AG09309 (cell line): ENCODE measurements around the gene EPN2.

ENCODE experiments used
- DNase-seq: peaks from one replicate; pipeline ENCODE4 v3.0.0-alpha.2; 2010; ENCODE audit warnings: low read depth
- H3K4me3 ChIP-seq: 2 replicates; pipeline ENCODE4 v1.5.1; 2011; ENCODE audit warnings: mild to moderate bottlenecking, low read depth, low read length, moderate library complexity; ENCODE audit not compliant: control insufficient read depth
- TF ChIP-seq, protein P1 (sequence below): IDR thresholded peaks from 2 replicates; pipeline ENCODE4 v1.5.1; 2011; ENCODE audit warnings: mild to moderate bottlenecking, low read depth, low read length, inconsistent platforms; ENCODE audit not compliant: insufficient read depth, control insufficient read depth; ENCODE audit errors: missing control alignments

The EPN2 gene

DNA sequence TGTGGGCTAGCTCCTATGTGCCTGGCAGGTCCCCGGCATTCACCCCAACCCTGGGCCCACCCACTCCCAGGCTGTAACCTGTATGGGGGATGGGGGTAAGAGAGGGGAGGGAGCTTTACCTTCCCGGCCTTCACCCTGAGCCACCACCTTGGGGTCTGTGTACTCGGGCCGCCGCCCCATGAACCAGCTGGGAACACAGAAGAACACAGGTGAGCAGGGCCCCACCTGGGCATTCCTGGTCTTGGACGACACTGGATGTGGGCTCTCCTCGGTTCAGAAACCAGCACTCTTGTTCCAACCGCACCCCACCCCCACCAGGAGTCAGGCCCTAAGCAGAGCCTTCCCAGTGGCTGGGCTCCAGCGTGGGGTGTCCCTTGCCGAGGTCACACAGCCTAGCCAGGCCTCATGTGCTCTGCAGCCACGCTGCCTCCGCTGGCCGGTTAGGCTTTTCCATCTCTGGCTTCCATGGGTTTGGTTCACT lies 106.5 kb downstream of the EPN2 start:
- no peak overlapping the region for H3K4me3 ChIP-seq
- TF ChIP-seq, protein P1, sequence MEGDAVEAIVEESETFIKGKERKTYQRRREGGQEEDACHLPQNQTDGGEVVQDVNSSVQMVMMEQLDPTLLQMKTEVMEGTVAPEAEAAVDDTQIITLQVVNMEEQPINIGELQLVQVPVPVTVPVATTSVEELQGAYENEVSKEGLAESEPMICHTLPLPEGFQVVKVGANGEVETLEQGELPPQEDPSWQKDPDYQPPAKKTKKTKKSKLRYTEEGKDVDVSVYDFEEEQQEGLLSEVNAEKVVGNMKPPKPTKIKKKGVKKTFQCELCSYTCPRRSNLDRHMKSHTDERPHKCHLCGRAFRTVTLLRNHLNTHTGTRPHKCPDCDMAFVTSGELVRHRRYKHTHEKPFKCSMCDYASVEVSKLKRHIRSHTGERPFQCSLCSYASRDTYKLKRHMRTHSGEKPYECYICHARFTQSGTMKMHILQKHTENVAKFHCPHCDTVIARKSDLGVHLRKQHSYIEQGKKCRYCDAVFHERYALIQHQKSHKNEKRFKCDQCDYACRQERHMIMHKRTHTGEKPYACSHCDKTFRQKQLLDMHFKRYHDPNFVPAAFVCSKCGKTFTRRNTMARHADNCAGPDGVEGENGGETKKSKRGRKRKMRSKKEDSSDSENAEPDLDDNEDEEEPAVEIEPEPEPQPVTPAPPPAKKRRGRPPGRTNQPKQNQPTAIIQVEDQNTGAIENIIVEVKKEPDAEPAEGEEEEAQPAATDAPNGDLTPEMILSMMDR = no peak
- DNase-seq = no peak

DNA sequence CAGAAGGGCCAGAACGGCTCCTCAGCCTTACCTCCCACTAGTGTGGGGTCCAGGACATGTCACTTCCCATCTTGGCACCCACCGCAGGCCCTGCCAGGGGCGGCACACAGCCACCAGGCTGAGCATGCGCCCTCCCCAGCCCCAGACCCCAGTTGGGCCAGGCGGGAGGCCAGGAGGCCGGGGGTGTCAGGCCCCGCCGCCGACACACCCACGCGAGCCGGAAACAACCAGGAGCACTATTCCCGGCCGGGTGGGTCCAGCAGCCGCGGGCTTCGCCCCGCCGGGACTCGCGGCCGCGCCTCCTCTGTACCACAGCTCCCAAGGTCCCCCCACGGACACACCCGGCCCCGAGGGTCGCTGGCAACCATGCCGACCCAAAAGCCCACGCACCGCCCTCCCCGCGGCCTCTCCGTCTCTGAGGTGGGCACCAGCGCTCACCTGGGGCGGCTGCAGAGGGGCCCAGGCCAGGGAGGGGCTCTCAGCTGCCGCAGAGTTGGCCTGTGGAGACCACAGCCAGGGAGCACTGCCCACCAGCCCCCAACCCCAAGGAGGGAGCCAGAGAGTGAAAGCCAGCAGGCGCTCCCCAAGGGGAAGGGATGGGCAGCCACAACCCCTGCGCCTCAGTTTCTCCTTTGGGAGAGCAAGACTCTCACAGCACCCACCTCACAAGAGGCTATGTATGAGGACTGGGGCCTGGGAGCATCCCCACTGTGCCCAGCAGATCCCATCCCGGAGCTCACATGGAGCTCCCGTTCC lies 107.3 kb downstream of the EPN2 start:
- TF ChIP-seq, protein P1 = no peak
- no peak for DNase-seq
- no peak overlapping the region for H3K4me3 ChIP-seq

DNA sequence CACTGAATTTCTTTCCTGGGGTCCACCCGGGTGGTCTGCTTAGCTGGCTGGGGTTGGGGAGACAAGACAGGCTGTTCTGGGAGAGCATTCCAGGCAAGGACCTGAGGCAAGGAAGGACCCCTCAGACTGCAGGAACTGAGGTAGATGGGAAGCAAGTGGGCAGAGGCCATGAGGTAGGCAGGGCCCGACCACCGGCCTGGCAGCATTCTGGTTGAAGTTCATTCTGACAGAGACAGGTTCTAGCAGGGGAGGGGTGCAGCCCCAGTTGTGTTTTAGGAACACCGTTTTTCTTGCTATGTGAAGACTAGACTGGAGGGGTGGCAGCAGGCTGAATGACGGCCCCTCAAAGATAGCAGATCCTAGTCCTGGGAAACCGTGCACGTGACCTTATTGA lies 107.9 kb downstream of the EPN2 start:
- DNase-seq = no peak
- TF ChIP-seq, protein P1 = no peak
- H3K4me3 ChIP-seq = no peak overlapping the region

DNA sequence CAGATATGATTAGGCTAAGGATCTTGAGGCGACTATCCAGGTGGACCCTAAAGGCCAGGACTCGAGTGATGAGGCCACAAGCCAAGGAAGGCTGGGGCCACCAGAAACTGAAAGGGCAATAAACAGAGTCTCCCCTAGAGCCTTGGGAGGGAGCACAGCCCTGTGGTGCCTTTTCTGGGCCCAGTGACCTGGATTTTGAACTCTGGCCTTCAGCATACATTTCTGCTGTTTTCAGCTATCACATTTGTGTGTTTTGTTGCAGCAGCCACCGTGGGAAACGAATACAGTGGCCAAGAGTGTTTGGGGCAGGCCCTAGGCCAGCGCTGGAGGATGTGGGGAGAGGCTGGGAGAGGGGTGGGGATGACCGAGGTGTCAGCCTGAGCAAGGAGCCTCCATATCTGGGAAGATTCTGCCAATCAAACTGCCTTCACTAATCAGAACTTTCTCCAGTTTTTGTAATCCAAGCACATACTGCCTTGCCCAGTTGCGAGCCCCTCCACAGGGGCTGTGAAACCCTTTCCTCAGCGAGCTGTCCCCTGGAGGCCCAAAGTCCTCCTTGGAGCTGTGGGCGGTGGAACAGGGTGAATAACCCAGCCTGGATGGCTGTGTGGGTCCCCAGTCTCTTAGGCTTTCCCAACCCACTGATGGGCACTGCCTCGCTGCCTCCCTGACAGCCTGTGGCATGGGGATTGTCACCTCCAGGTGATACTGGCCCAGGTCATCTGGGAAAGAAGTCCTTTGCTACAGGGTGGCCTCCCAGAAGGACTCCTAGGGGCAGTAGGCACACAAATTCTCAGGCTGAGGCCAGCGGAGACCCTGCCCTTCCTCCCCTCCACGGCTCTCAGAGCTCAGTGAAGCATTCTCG lies 108.6 kb downstream of the EPN2 start:
- no peak overlapping the region for H3K4me3 ChIP-seq
- DNase-seq = no peak
- TF ChIP-seq, protein P1 = no peak

DNA sequence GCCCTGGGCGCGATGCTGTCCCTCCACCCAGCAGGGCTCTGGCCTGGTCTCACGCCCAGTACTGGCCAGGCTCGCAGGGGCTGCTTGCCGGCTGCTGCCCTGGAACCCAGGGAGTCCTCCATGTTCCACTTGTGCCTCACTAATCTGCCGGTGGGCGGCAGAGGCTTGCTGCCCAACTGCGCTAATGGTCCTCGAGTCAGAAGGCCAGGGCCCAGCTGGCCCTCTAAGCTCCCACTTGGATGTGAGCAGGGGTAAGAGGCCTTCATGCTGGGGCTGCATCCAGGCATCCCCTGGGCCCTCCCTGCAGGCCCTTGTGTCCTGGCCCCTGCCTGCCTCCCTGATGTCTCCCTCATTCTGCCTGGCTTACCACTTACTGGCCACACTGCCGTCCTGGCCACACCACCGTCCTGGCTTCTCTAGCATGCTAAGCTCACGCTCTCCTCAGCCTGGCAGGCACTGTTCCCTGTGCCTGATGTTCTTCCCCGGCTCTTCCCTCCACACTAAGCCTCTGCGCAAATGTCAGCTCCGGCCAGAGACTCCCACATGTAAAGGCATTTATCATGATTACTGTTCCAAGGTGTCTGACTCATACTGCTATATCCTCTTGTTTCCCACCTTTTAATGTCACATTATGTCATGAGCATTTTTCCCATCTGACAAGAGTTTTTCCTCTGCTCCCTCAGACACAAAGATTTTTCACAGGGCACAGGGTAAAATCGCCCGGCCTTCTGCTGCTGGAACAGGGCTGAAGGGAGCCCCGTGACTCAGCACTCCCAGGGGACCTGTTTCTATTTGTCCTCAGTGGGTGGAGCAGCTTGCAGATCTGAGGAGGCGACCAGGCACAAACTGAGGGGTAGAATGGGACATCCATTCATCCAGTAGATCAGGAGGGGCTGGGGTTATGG lies 109.4 kb downstream of the EPN2 start:
- H3K4me3 ChIP-seq = no peak overlapping the region
- TF ChIP-seq, protein P1 = no peak
- DNase-seq = peak; percentile 59

DNA sequence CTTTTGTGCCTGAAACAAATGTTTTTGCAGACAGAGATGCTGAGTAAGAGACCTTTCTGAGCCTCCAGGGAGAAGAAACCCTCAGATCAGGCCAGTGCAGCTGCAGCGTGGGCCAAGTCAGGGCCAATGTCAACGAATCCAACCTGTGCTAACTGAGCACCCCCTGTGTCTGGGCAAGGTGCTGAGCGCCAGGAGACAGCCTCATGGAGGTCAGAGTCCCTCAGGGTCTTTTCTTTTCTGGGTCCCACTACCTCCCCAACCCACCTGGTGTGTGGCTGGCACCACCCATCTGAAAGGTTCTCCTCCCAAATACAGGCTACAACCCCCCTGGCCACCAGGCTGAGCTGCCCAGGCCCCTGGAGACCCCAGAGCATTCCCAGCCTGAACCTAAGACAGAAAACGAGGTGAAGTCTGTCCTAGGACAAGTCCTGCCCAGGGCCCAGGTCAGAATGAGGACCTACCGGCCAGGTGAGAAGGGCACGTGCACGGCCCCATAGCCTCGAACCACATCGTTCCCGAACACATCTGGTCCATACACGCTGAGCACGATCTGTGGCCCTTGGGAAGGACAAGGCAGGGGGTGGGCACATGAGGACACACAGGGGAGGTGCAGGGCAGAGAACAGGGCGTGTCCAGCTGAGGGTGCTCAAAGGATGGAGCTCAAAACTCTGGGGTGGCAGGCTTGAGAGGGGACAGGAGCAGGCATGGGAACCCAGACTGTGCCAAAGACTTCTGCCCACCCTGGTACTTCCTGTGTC lies 110.3 kb downstream of the EPN2 start:
- TF ChIP-seq, protein P1 = no peak
- H3K4me3 ChIP-seq = no peak overlapping the region
- DNase-seq = no peak
